Mesenchymal stem cell (in vitro differentiated cells and primary cell): Measurements from ENCODE around the gene PPP1R3G. TPM values are rescaled to one million over a fixed set of nuclear protein-coding genes. Genes with fewer than 3 reads are reported as not detected.

Source experiments
- DNase-seq: peaks from one replicate; pipeline ENCODE4 v3.0.0-alpha.2; 2013
- H2AFZ ChIP-seq: one replicate; pipeline ENCODE4 v1.6.1; 2013; ENCODE audit warnings: low read depth, mild to moderate bottlenecking, control low read depth, inconsistent platforms, low read length, moderate library complexity
- H2AK5ac ChIP-seq: 2 replicates; pipeline ENCODE4 v1.6.1; 2013; ENCODE audit warnings: low read length, moderate library complexity, mild to moderate bottlenecking, inconsistent platforms; ENCODE audit not compliant: severe bottlenecking
- H2BK120ac ChIP-seq: one replicate; pipeline ENCODE4 v1.6.1; 2013; ENCODE audit warnings: low read depth, mild to moderate bottlenecking, inconsistent platforms, low read length, moderate library complexity
- H2BK12ac ChIP-seq, 2 experiments: one replicate each; pipeline ENCODE4 v1.6.1; 2013; ENCODE audit warnings: inconsistent platforms in 2 of 2, low read length in 2 of 2, mild to moderate bottlenecking in 2 of 2, moderate library complexity in 2 of 2, control low read depth in 1 of 2
- H2BK15ac ChIP-seq: one replicate; pipeline ENCODE4 v1.6.1; 2013; ENCODE audit warnings: mild to moderate bottlenecking, low read depth, inconsistent platforms; ENCODE audit not compliant: poor library complexity, severe bottlenecking
- H2BK5ac ChIP-seq: 2 replicates; pipeline ENCODE4 v1.6.1; 2013; ENCODE audit warnings: low read depth, mild to moderate bottlenecking, low read length, control low read depth, inconsistent platforms; ENCODE audit not compliant: poor library complexity, severe bottlenecking
- H3K14ac ChIP-seq, 2 experiments: one replicate each; pipeline ENCODE4 v1.6.1; 2013; ENCODE audit warnings: inconsistent platforms in 2 of 2, low read length in 2 of 2, control low read depth in 1 of 2, mild to moderate bottlenecking in 1 of 2, moderate library complexity in 1 of 2
- H3K18ac ChIP-seq, 2 experiments: one replicate each; pipeline ENCODE4 v1.6.1; 2013; ENCODE audit warnings: inconsistent platforms in 2 of 2, low read length in 2 of 2, control low read depth in 1 of 2, low read depth in 1 of 2, mild to moderate bottlenecking in 1 of 2
- H3K23ac ChIP-seq, 2 experiments: one replicate each; pipeline ENCODE4 v1.6.1; 2013; ENCODE audit warnings: inconsistent platforms in 2 of 2, low read length in 2 of 2, mild to moderate bottlenecking in 2 of 2, moderate library complexity in 2 of 2, control low read depth in 1 of 2
- H3K27ac ChIP-seq: 2 replicates; pipeline ENCODE4 v1.5.1; 2013; ENCODE audit warnings: mild to moderate bottlenecking, moderate library complexity, low read length, control low read depth, inconsistent platforms; ENCODE audit not compliant: poor library complexity, severe bottlenecking
- H3K27me3 ChIP-seq, 2 experiments: 2 replicates each; pipeline versions ENCODE4 v1.6.1 to v1.7.0; 2013; ENCODE audit warnings: low read length in 2 of 2, mild to moderate bottlenecking in 2 of 2, moderate library complexity in 2 of 2, control low read depth in 1 of 2, inconsistent platforms in 1 of 2; ENCODE audit not compliant: control insufficient read depth in 1 of 2, insufficient read depth in 1 of 2
- H3K36me3 ChIP-seq, 2 experiments: 2 replicates each; pipeline versions ENCODE4 v1.6.1 to v1.7.0; 2013; ENCODE audit warnings: low read length in 2 of 2, control low read depth in 1 of 2, inconsistent platforms in 1 of 2, low read depth in 1 of 2, mild to moderate bottlenecking in 1 of 2; ENCODE audit not compliant: insufficient read depth in 2 of 2, control insufficient read depth in 1 of 2
- H3K4ac ChIP-seq, 2 experiments: one replicate each; pipeline ENCODE4 v1.6.1; 2013; ENCODE audit warnings: inconsistent platforms in 2 of 2, low read length in 2 of 2, mild to moderate bottlenecking in 2 of 2, moderate library complexity in 2 of 2, control low read depth in 1 of 2, low read depth in 1 of 2
- H3K4me1 ChIP-seq: 2 replicates; pipeline ENCODE4 v1.6.1; 2013; ENCODE audit warnings: low read depth, low read length, control low read depth; ENCODE audit not compliant: control insufficient read depth, insufficient read depth
- H3K4me2 ChIP-seq: 2 replicates; pipeline ENCODE4 v1.6.1; 2013; ENCODE audit warnings: low read length, mild to moderate bottlenecking, inconsistent platforms; ENCODE audit not compliant: poor library complexity, severe bottlenecking
- H3K4me3 ChIP-seq, 2 experiments: 2 replicates each; pipeline versions ENCODE4 v1.5.1 to v1.7.0; 2013; ENCODE audit warnings: low read length in 2 of 2, mild to moderate bottlenecking in 2 of 2, control low read depth in 1 of 2, low read depth in 1 of 2; ENCODE audit not compliant: insufficient read depth in 1 of 2
- H3K79me1 ChIP-seq: replicated peaks from 2 replicates; pipeline ENCODE4 v1.6.1; 2013; ENCODE audit warnings: mild to moderate bottlenecking, control low read depth, low read length, inconsistent platforms; ENCODE audit not compliant: poor library complexity, severe bottlenecking
- H3K9ac ChIP-seq: 2 replicates; pipeline ENCODE4 v1.7.0; 2013; ENCODE audit warnings: mild to moderate bottlenecking, low read length, moderate library complexity
- H3K9me3 ChIP-seq: 2 replicates; pipeline ENCODE4 v1.7.0; 2013; ENCODE audit warnings: mild to moderate bottlenecking, low read length; ENCODE audit not compliant: control insufficient read depth
- H4K8ac ChIP-seq: one replicate; pipeline ENCODE4 v1.6.1; 2013; ENCODE audit warnings: inconsistent platforms, mild to moderate bottlenecking, low read length, moderate library complexity
- H4K91ac ChIP-seq: one replicate; pipeline ENCODE4 v1.6.1; 2013; ENCODE audit warnings: mild to moderate bottlenecking, low read length, inconsistent platforms
- WGBS: methylation state at CpG from one replicate; pipeline ENCODE4 v1.1.7; 2013; ENCODE audit warnings: mixed read lengths; 5-methylcytosine and 5-hydroxymethylcytosine counted together
- polyA plus RNA-seq, 2 experiments: library from polyadenylated mRNA; stranded (reverse); fragments of 200-250 nt; gene quantifications; one replicate each; pipeline ENCODE4 v1.2.3, GENCODE V29; 2013

Gene PPP1R3G
- 1.4 TPM for polyA plus RNA-seq (2013, experiment 1 of 2)
- polyA plus RNA-seq (2013, experiment 2 of 2): 1.5 TPM

- H2AK5ac ChIP-seq: no peak within 1 kb of the TSS
- WGBS: 1% methylated on average over 70 of the region's 83 CpGs
Observed at GRCh38 chr6:5084781-5085647, at the start of gene PPP1R3G. TSS of gene PPP1R3G (plus strand) at chr6:5085341. CDS start at chr6:5085486, 145 bp downstream.

GRCh38 chr6:5036269-5036668, 48.9 kb upstream of the PPP1R3G start:
- WGBS: 27% methylated on average over 8 of the region's 8 CpGs
- H3K9ac ChIP-seq: no peak overlapping the region
- no peaks in the 10 kb centered on the region for H3K79me1 ChIP-seq
- H3K36me3 ChIP-seq: no peaks in the 10 kb centered on the region
- no peak overlapping the region for H2BK12ac ChIP-seq
- H2BK5ac ChIP-seq: no peak overlapping the region
- no peak overlapping the region for H3K23ac ChIP-seq
- no peaks in the 10 kb centered on the region for H3K27me3 ChIP-seq
- H3K4me2 ChIP-seq: no peak overlapping the region
- no peak overlapping the region for H2BK120ac ChIP-seq
- no peak overlapping the region for H2BK15ac ChIP-seq
- H3K27ac ChIP-seq: no peak overlapping the region
- no peaks in the 10 kb centered on the region for H3K9me3 ChIP-seq
- H3K14ac ChIP-seq: no peak overlapping the region
- peak overlapping the region; percentile 81 for H4K8ac ChIP-seq
- H2AK5ac ChIP-seq: no peak overlapping the region
- no peak overlapping the region for H4K91ac ChIP-seq
- H3K4me3 ChIP-seq: no peak overlapping the region
- H3K4me1 ChIP-seq: peaks cover 3% of the 10 kb centered on the region
- DNase-seq: peak; percentile 80
- peak overlapping the region in 1 of 2 experiments; percentile 29 for H3K18ac ChIP-seq
- peak overlapping the region in 1 of 2 experiments; percentile 0 for H3K4ac ChIP-seq
- peak overlapping the region; percentile 70 for H2AFZ ChIP-seq

More at GRCh38 chr6:5084781-5085647, at the start of gene PPP1R3G:
- Histone ChIP-seq H3K79me1 (peaks cover 1% of the 10 kb centered on the region), H2BK5ac (no peak within 1 kb of the TSS), H3K27ac (no peak within 1 kb of the TSS), H2BK120ac (peak within 1 kb of the TSS; percentile 76), H3K9me3 (no peaks in the 10 kb centered on the region), H3K27me3 (peaks cover 3 to 15% of the 10 kb centered on the region in 2 experiments), H2BK15ac (peak within 1 kb of the TSS; percentile 98), H3K9ac (peak within 1 kb of the TSS; percentile 83), H3K18ac (peak within 1 kb of the TSS; percentile 81 to 83), H3K4me3 (peak within 1 kb of the TSS; percentile 64 to 82), H4K8ac (peak within 1 kb of the TSS; percentile 98), H3K36me3 (no peaks in the 10 kb centered on the region), H3K4ac (peak within 1 kb of the TSS; percentile 77 to 91), H3K14ac (peak within 1 kb of the TSS in 1 of 2 experiments; percentile 83), H3K4me2 (peak within 1 kb of the TSS; percentile 84), H3K23ac (peak within 1 kb of the TSS in 1 of 2 experiments; percentile 78), H2AFZ (peak within 1 kb of the TSS; percentile 74), H3K4me1 (peaks cover 30% of the 10 kb centered on the region), H4K91ac (peak within 1 kb of the TSS; percentile 84), H2BK12ac (peak within 1 kb of the TSS; percentile 72 to 93)
- peak; percentile 80 for DNase-seq

GRCh38 chr6:5041955-5042354, 43.2 kb upstream of the PPP1R3G start:
- no peak overlapping the region for H2AK5ac ChIP-seq
- H3K27ac ChIP-seq: no peak overlapping the region
- 71% methylated on average over 2 of the region's 2 CpGs for WGBS
- no peak overlapping the region for H3K4ac ChIP-seq
- no peaks in the 10 kb centered on the region for H3K27me3 ChIP-seq
- H3K18ac ChIP-seq: no peak overlapping the region
- H3K36me3 ChIP-seq: peaks cover 0 to 9% of the 10 kb centered on the region in 2 experiments
- H3K4me1 ChIP-seq: no peaks in the 10 kb centered on the region
- H3K23ac ChIP-seq: no peak overlapping the region
- H3K4me2 ChIP-seq: no peak overlapping the region
- no peak overlapping the region for H2BK12ac ChIP-seq
- no peak overlapping the region for H2AFZ ChIP-seq
- H3K9ac ChIP-seq: no peak overlapping the region
- H2BK120ac ChIP-seq: no peak overlapping the region
- H3K4me3 ChIP-seq: no peak overlapping the region
- no peak overlapping the region for H4K91ac ChIP-seq
- no peak overlapping the region for H2BK15ac ChIP-seq
- H3K14ac ChIP-seq: no peak overlapping the region
- DNase-seq: no peak
- no peaks in the 10 kb centered on the region for H3K9me3 ChIP-seq
- no peaks in the 10 kb centered on the region for H3K79me1 ChIP-seq
- H4K8ac ChIP-seq: no peak overlapping the region
- no peak overlapping the region for H2BK5ac ChIP-seq

GRCh38 chr6:5042436-5042835, 42.7 kb upstream of the PPP1R3G start:
- H3K4me2 ChIP-seq: no peak overlapping the region
- no peak overlapping the region for H3K4me3 ChIP-seq
- no peak overlapping the region for H2AK5ac ChIP-seq
- no peak overlapping the region for H2BK15ac ChIP-seq
- H3K4me1 ChIP-seq: no peaks in the 10 kb centered on the region
- no peak overlapping the region for H3K27ac ChIP-seq
- peaks cover 0 to 9% of the 10 kb centered on the region in 2 experiments for H3K36me3 ChIP-seq
- no peaks in the 10 kb centered on the region for H3K27me3 ChIP-seq
- no peak overlapping the region for H2BK120ac ChIP-seq
- H3K14ac ChIP-seq: no peak overlapping the region
- no peaks in the 10 kb centered on the region for H3K79me1 ChIP-seq
- H2AFZ ChIP-seq: no peak overlapping the region
- DNase-seq: no peak
- WGBS: 94% methylated on average over 3 of the region's 3 CpGs
- no peaks in the 10 kb centered on the region for H3K9me3 ChIP-seq
- no peak overlapping the region for H4K8ac ChIP-seq
- H3K9ac ChIP-seq: no peak overlapping the region
- H4K91ac ChIP-seq: no peak overlapping the region
- no peak overlapping the region for H3K18ac ChIP-seq
- H2BK12ac ChIP-seq: no peak overlapping the region
- H3K23ac ChIP-seq: no peak overlapping the region
- no peak overlapping the region for H3K4ac ChIP-seq
- H2BK5ac ChIP-seq: no peak overlapping the region
